ENCODE measurements around the gene KRTAP5-6.

GRCh38 chr11:1655168-1656060 lies 41.6 kb upstream of the KRTAP5-6 start:
- TF ChIP-seq SUZ12 (IDR thresholded peaks at IDR 0.05) (no peak), NFRKB (IDR thresholded peaks at IDR 0.05) (no peak), FOXK2 (IDR thresholded peaks at IDR 0.05) (no peak), L3MBTL2 (conservative IDR thresholded peaks at IDR 0.05) (no peak), CTBP1 (IDR thresholded peaks at IDR 0.05; ENCODE audit: borderline replicate concordance) (no peak), BHLHE40 (IDR thresholded peaks at IDR 0.05; ENCODE audit: borderline replicate concordance) (no peak), TARDBP (IDR thresholded peaks at IDR 0.05) (no peak), ARNT (IDR thresholded peaks at IDR 0.05) (no peak), ELF4 (IDR thresholded peaks at IDR 0.05) (no peak), FOXM1 (IDR thresholded peaks at IDR 0.05; ENCODE audit: borderline replicate concordance) (no peak)
